H1 (cell line): ENCODE measurements around the gene ENKD1. TPM values are rescaled to one million over a fixed set of nuclear protein-coding genes. Genes with fewer than 3 reads are reported as not detected.

Experiments
- CTCF ChIA-PET: fragments of 300-600 bp; sonication (Branson Sonifier 250); formaldehyde crosslinking; loops from one replicate; lab custom pipeline; 2021; ENCODE audit not compliant: partially characterized antibody; lab: Charles Lee
- POLR2A ChIA-PET: fragments of 300-600 bp; sonication (Branson Sonifier 250); formaldehyde crosslinking; loops from one replicate; lab custom pipeline; 2021; ENCODE audit warnings: inconsistent platforms; ENCODE audit not compliant: partially characterized antibody; lab: Charles Lee
- DNase-seq, 2 experiments: peaks; one replicate each; pipeline versions ENCODE4 v3.0.0 to v3.0.0-alpha.2; 2010 to 2022; ENCODE audit warnings: low spot score in 2 of 2, low read depth in 1 of 2, mixed read lengths in 1 of 2
- FAIRE-seq: peaks from 2 replicates; lab custom pipeline; 2011; peaks lifted over from hg19 to GRCh38; lab: Jason Lieb, UNC
- H2AFZ ChIP-seq: 2 replicates; pipeline ENCODE4 v1.8.1; 2012; ENCODE audit warnings: low read length, inconsistent platforms
- H2AK5ac ChIP-seq: 2 replicates; pipeline ENCODE4 v1.6.1; 2013; ENCODE audit warnings: low read depth, low read length
- H2BK120ac ChIP-seq: replicated peaks from 2 replicates; pipeline ENCODE3; 2013; ENCODE audit warnings: low read depth, low read length, inconsistent platforms
- H2BK12ac ChIP-seq: 2 replicates; pipeline ENCODE4 v1.6.1; 2013; ENCODE audit warnings: low read depth, low read length
- H2BK15ac ChIP-seq: 2 replicates; pipeline ENCODE4 v1.6.1; 2013; ENCODE audit warnings: low read length
- H2BK20ac ChIP-seq: 2 replicates; pipeline ENCODE4 v1.6.1; 2013; ENCODE audit warnings: low read length
- H2BK5ac ChIP-seq: 2 replicates; pipeline ENCODE4 v1.6.1; 2013; ENCODE audit warnings: low read depth, low read length
- H3K14ac ChIP-seq: 2 replicates; pipeline ENCODE4 v1.6.1; 2013; ENCODE audit warnings: inconsistent platforms; ENCODE audit not compliant: insufficient read length
- H3K18ac ChIP-seq: 2 replicates; pipeline ENCODE4 v1.6.1; 2013; ENCODE audit warnings: low read length; ENCODE audit errors: extremely low read depth
- H3K23ac ChIP-seq: 2 replicates; pipeline ENCODE4 v1.6.1; 2013; ENCODE audit warnings: inconsistent platforms; ENCODE audit not compliant: insufficient read length
- H3K23me2 ChIP-seq: 2 replicates; pipeline ENCODE4 v1.6.1; 2013; ENCODE audit warnings: low read depth, low read length
- H3K27ac ChIP-seq: 2 replicates; pipeline ENCODE4 v1.6.1; 2011; ENCODE audit warnings: low read depth, low read length, inconsistent platforms
- H3K27me3 ChIP-seq, 4 experiments: replicated peaks in 1 of 4; 1 replicate in 1 of 4; 2 replicates in 3 of 4; pipeline versions ENCODE4 v1.6.1 to v1.8.1; 2011 to 2013; ENCODE audit warnings: low read length in 3 of 4, mild to moderate bottlenecking in 3 of 4, inconsistent platforms in 2 of 4, mixed read lengths in 2 of 4, moderate library complexity in 1 of 4; ENCODE audit not compliant: control insufficient read depth in 3 of 4, insufficient read depth in 3 of 4; ENCODE audit errors: extremely low read depth in 1 of 4
- H3K36me3 ChIP-seq, 4 experiments: 2 replicates each; pipeline versions ENCODE4 v1.6.1 to v1.8.1; 2011 to 2013; ENCODE audit warnings: mild to moderate bottlenecking in 4 of 4, low read length in 3 of 4, moderate library complexity in 2 of 4, control low read depth in 1 of 4, inconsistent platforms in 1 of 4; ENCODE audit not compliant: insufficient read depth in 4 of 4, control insufficient read depth in 2 of 4
- H3K4ac ChIP-seq: replicated peaks from 2 replicates; pipeline ENCODE3; 2013; ENCODE audit warnings: low read length, low read depth, mixed read lengths, inconsistent platforms; ENCODE audit not compliant: insufficient read length
- H3K4me1 ChIP-seq, 4 experiments: replicated peaks in 1 of 4; 1 replicate in 1 of 4; 2 replicates in 3 of 4; pipeline versions ENCODE4 v1.6.1 to v1.8.1; 2011 to 2013; ENCODE audit warnings: low read length in 3 of 4, inconsistent platforms in 2 of 4, mixed read lengths in 1 of 4; ENCODE audit not compliant: insufficient read depth in 4 of 4, control insufficient read depth in 3 of 4
- H3K4me2 ChIP-seq, 2 experiments: 2 replicates each; pipeline versions ENCODE4 v1.6.1 to v1.8.1; 2011 to 2013; ENCODE audit warnings: low read depth in 2 of 2, low read length in 2 of 2, control low read depth in 1 of 2, inconsistent platforms in 1 of 2, mild to moderate bottlenecking in 1 of 2; ENCODE audit not compliant: insufficient read depth in 1 of 2
- H3K4me3 ChIP-seq, 4 experiments: fragments of 200-600, 300-600 bp in 1 of 4; sonication (generic), shearing (Covaris generic), sonication (Bioruptor Twin) in 1 of 4; 2 replicates each; pipeline versions ENCODE4 v1.5.1 to v1.8.1; 2011 to 2016; ENCODE audit warnings: low read length in 4 of 4, low read depth in 3 of 4, control low read depth in 2 of 4, inconsistent platforms in 2 of 4, mild to moderate bottlenecking in 2 of 4, mixed read lengths in 1 of 4, moderate library complexity in 1 of 4; ENCODE audit not compliant: insufficient read depth in 2 of 4; ENCODE audit errors: extremely low read depth in 1 of 4
- H3K56ac ChIP-seq: replicated peaks from 2 replicates; pipeline ENCODE3; 2013; ENCODE audit warnings: low read depth, mild to moderate bottlenecking, mixed read lengths, low read length, inconsistent platforms; ENCODE audit not compliant: insufficient read length
- H3K79me1 ChIP-seq: 2 replicates; pipeline ENCODE4 v1.6.1; 2013; ENCODE audit warnings: low read depth, low read length, control low read depth
- H3K79me2 ChIP-seq, 2 experiments: 2 replicates each; pipeline versions ENCODE4 v1.6.1 to v1.8.1; 2012 to 2013; ENCODE audit warnings: low read length in 2 of 2, mild to moderate bottlenecking in 2 of 2, inconsistent platforms in 1 of 2; ENCODE audit not compliant: insufficient read depth in 2 of 2, control insufficient read depth in 1 of 2
- H3K9ac ChIP-seq, 4 experiments: replicated peaks in 1 of 4; 1 replicate in 1 of 4; 2 replicates in 3 of 4; pipeline versions ENCODE4 v1.6.1 to v1.8.1; 2011 to 2013; ENCODE audit warnings: low read depth in 3 of 4, low read length in 3 of 4, control low read depth in 2 of 4, mild to moderate bottlenecking in 2 of 4, moderate library complexity in 2 of 4, inconsistent platforms in 1 of 4; ENCODE audit errors: extremely low read depth in 1 of 4
- H3K9me3 ChIP-seq, 2 experiments: 2 replicates each; pipeline versions ENCODE4 v1.6.1 to v1.8.1; 2012 to 2013; ENCODE audit warnings: mild to moderate bottlenecking in 2 of 2, moderate library complexity in 2 of 2, control low read depth in 1 of 2, inconsistent platforms in 1 of 2, low read depth in 1 of 2, low read length in 1 of 2, mixed read lengths in 1 of 2; ENCODE audit not compliant: insufficient read depth in 2 of 2
- H4K20me1 ChIP-seq, 2 experiments: replicated peaks in 1 of 2; 2 replicates each; pipeline versions ENCODE3 to v1.8.1; 2011 to 2013; ENCODE audit warnings: inconsistent platforms in 2 of 2, low read length in 2 of 2, mild to moderate bottlenecking in 1 of 2; ENCODE audit not compliant: insufficient read depth in 2 of 2, control insufficient read depth in 1 of 2
- H4K5ac ChIP-seq: 2 replicates; pipeline ENCODE4 v1.6.1; 2013; ENCODE audit warnings: low read length, low read depth, mixed read lengths, inconsistent platforms; ENCODE audit not compliant: insufficient read length
- H4K8ac ChIP-seq: 2 replicates; pipeline ENCODE4 v1.8.0; 2013; ENCODE audit warnings: mild to moderate bottlenecking, moderate library complexity, low read length, inconsistent platforms; ENCODE audit not compliant: insufficient read depth; ENCODE audit errors: extremely low read depth
- H4K91ac ChIP-seq: replicated peaks from 2 replicates; pipeline ENCODE3; 2013; ENCODE audit warnings: low read length, mixed read lengths, inconsistent platforms; ENCODE audit not compliant: insufficient read length
- CEBPB ChIP-seq: IDR thresholded peaks from 2 replicates; pipeline ENCODE4 v1.6.1; 2012; ENCODE audit warnings: low read depth, low read length
- CREB1 ChIP-seq: IDR thresholded peaks from 2 replicates; pipeline ENCODE4 v1.6.1; 2012; ENCODE audit warnings: inconsistent platforms
- GTF2F1 ChIP-seq: IDR thresholded peaks from 2 replicates; pipeline ENCODE4 v1.6.1; 2012; ENCODE audit warnings: low read depth, low read length, improper control_type of control experiment, borderline replicate concordance
- JUN ChIP-seq: IDR thresholded peaks from 2 replicates; pipeline ENCODE4 v1.6.1; 2011; ENCODE audit warnings: low read depth, mild to moderate bottlenecking, improper control_type of control experiment, low read length
- POU5F1 ChIP-seq: IDR thresholded peaks from 2 replicates; pipeline ENCODE4 v1.6.1; 2011; ENCODE audit warnings: low read depth, mild to moderate bottlenecking, low read length, moderate library complexity
- TAF1 ChIP-seq: IDR thresholded peaks from 2 replicates; pipeline ENCODE4 v1.6.1; 2011; ENCODE audit warnings: mild to moderate bottlenecking, low read depth, low read length
- TAF7 ChIP-seq: optimal IDR thresholded peaks from 2 replicates; pipeline ENCODE3; 2011; ENCODE audit warnings: low read depth, mild to moderate bottlenecking, inconsistent platforms, low read length, moderate library complexity, borderline replicate concordance
- TCF12 ChIP-seq: IDR thresholded peaks from 2 replicates; pipeline ENCODE4 v1.6.1; 2011; ENCODE audit warnings: low read depth, mild to moderate bottlenecking, low read length
- ZNF274 ChIP-seq: IDR thresholded peaks from 2 replicates; pipeline ENCODE4 v1.7.0; 2012; ENCODE audit warnings: low read length, borderline replicate concordance; ENCODE audit errors: extremely low read depth
- WGBS, 2 experiments: shearing (Covaris generic) in 1 of 2; methylation state at CpG; one replicate each; pipeline versions ENCODE4 v1.1.6 to v1.1.7; 2013 to 2015; ENCODE audit warnings: low lambda C conversion rate in 2 of 2, mixed read lengths in 2 of 2, inconsistent platforms in 1 of 2, low coverage in 1 of 2, missing lambda C conversion rate in 1 of 2; ENCODE audit not compliant: insufficient replicate concordance in 2 of 2, insufficient coverage in 1 of 2, insufficient read length in 1 of 2; ENCODE audit errors: extremely low coverage in 1 of 2, missing lambda C conversion rate in 1 of 2; 5-methylcytosine and 5-hydroxymethylcytosine counted together
- polyA plus RNA-seq, 7 experiments: library from polyadenylated mRNA; depleted of rRNA in 3 of 7; stranded (reverse) in 5 of 7; unstranded in 2 of 7; fragments of >200 nt in 5 of 7; fragments of 200-250 nt in 2 of 7; gene quantifications; 1 replicate in 5 of 7; 2 replicates in 1 of 7; 4 replicates in 1 of 7; pipeline versions ENCODE4 v1.2.1 to v1.2.3, GENCODE V29; 2011 to 2013; ENCODE audit warnings: missing spikeins in 2 of 7, mixed read lengths in 2 of 7
- total RNA-seq: library from RNA; stranded (reverse); fragmentation: NEBNext Ultra II Directional; extraction: Animal tissue kit (Norgen Biotek cat#: 25700); gene quantifications from 2 replicates; pipeline ENCODE4 v1.2.1, GENCODE V29; 2021

Gene ENKD1
- total and polyA plus RNA-seq, 2 of the 8 experiments (the other 6 are each of a cell fraction or from before 2014, with no cell fraction given) = 12.9 to 16.1 TPM

GRCh38 chr16:67703626-67704025, 37.1 kb upstream of the ENKD1 start:
- FAIRE-seq = no peak
- Histone ChIP-seq H2AFZ (no peak overlapping the region), H2BK120ac (no peak overlapping the region), H3K79me2 (peaks cover 0 to 44% of the 10 kb centered on the region in 2 experiments; a peak in 2 of 4 replicates), H2BK20ac (no peak overlapping the region), H2AK5ac (no peak overlapping the region), H3K56ac (no peak overlapping the region), H2BK15ac (no peak overlapping the region), H3K4ac (no peak overlapping the region), H3K18ac (no peak overlapping the region), H4K5ac (no peak overlapping the region), H2BK5ac (no peak overlapping the region), H3K9ac (no peak overlapping the region), H4K91ac (no peak overlapping the region), H3K4me1 (peaks cover under 1 to 3% (median 2%) of the 10 kb centered on the region in 4 experiments; a peak in 3 of 7 replicates), H3K14ac (no peak overlapping the region), H2BK12ac (no peak overlapping the region), H3K4me3 (no peak overlapping the region), H3K27ac (no peak overlapping the region), H3K36me3 (no peaks in the 10 kb centered on the region), H3K9me3 (peaks cover 0 to 4% of the 10 kb centered on the region in 2 experiments; a peak in 1 of 4 replicates), H3K23ac (no peak overlapping the region), H3K79me1 (peaks cover 4% of the 10 kb centered on the region), H3K27me3 (no peaks in the 10 kb centered on the region), H4K8ac (no peak overlapping the region), H3K23me2 (no peaks in the 10 kb centered on the region), H4K20me1 (peaks cover 0 to 3% of the 10 kb centered on the region in 2 experiments), H3K4me2 (no peak overlapping the region)
- CTCF ChIA-PET = no interaction called here
- DNase-seq = no peak
- WGBS, 2 experiments = 90% methylated on average over 2 of the region's 2 CpGs; no CpG with 5 or more reads in 1 of the 2 experiments
- POLR2A ChIA-PET = no interaction called here
- TF ChIP-seq POU5F1 = no peak
- no peak for TF ChIP-seq ZNF274
- TF ChIP-seq CREB1 = no peak
- TF ChIP-seq CEBPB = no peak
- no peak for TF ChIP-seq JUN
- TF ChIP-seq GTF2F1 = no peak
- TF ChIP-seq TCF12 = no peak
- TF ChIP-seq TAF1 = no peak
- TF ChIP-seq TAF7 = no peak
